ENCODE measurements around the gene DDX6.
A peak's percentile ranks its signal among the peaks of the same experiment; 100 is the strongest.
"Not testable (repeated sequence)": the region's sequence is repeated elsewhere in the genome, so short reads cannot be mapped to it uniquely, and the experiment has no call there.

The DDX6 gene, protein sequence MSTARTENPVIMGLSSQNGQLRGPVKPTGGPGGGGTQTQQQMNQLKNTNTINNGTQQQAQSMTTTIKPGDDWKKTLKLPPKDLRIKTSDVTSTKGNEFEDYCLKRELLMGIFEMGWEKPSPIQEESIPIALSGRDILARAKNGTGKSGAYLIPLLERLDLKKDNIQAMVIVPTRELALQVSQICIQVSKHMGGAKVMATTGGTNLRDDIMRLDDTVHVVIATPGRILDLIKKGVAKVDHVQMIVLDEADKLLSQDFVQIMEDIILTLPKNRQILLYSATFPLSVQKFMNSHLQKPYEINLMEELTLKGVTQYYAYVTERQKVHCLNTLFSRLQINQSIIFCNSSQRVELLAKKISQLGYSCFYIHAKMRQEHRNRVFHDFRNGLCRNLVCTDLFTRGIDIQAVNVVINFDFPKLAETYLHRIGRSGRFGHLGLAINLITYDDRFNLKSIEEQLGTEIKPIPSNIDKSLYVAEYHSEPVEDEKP

GRCh38 chr11:118791111-118791960 is at the start of gene DDX6:
Gene DDX6 (minus strand): TSS chr11:118791164. CDS start chr11:118786251, 4,913 bp downstream.
- DNase-seq = peak; percentile 93

- DNase-seq = no peak
These were observed 48.1 kb upstream of the DDX6 start for GRCh38 chr11:118838905-118839553.

DNA sequence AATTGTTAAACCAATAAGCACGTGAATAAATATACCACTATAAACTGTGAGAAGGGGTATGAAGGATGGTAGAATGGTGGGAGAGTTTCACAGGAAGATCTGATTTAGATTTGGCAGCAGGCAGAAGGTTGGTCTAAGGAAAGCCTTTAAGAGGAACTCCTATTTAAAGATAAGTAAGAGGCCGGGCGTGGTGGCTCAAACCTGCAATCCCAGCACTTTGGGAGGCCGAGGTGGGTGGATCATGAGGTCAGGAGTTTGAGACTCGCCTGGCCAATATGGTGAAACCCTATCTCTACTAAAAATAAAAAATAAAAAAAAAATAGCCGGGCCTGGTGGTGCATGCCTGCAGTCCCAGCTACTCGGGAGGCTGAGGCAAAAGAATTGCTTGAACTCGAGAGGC is 46.9 kb upstream of the DDX6 start:
- DNase-seq = no peak

DNA sequence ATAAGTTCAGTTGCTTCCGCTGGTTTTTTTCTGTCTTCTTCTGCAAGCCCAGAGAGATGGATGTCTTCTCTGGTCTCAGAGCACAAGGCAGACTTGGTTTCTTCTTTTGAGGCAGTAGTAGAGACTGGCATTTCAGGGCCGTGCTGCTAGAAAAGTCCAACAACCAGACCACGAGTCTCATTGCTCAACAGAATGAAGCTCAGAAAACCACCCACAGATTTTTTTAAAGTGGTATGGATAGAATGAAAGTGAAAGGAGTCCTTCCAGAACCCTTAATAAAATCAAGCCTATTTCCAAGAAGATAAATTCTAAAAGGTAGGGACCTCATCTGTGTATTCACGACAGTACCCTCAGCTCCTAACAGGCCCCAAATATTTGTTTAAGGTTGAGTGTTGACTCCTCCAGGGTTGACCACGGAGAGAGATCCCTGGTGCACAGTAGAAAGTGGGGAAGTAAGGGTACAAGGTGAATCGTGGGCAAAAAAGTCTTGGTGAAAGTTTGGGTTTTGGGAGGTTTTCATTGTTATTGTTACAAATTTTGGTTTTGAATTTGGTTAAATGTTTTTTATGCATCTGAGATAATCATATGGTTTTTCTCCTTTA is 43.6 kb upstream of the DDX6 start:
- DNase-seq = no peak

DNA sequence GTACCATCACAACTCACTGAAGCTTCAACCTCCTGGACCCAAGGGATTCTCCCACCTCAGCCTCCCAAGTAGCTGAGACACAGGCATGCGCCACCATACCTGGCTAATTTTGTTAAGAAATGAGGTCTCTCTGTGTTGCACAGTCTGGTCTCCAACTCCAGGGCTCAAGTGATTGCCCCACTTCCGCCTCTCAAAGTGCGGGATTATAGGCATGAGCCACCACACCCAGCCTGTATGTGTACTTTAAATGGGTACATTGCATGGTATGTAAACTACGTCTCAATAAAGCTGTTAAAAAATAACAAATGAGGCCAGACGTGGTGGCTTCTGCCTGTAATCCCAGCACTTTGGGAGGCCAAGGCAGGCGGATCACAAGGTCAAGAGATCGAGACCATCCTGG is 36.2 kb upstream of the DDX6 start:
- DNase-seq = no peak

DNA sequence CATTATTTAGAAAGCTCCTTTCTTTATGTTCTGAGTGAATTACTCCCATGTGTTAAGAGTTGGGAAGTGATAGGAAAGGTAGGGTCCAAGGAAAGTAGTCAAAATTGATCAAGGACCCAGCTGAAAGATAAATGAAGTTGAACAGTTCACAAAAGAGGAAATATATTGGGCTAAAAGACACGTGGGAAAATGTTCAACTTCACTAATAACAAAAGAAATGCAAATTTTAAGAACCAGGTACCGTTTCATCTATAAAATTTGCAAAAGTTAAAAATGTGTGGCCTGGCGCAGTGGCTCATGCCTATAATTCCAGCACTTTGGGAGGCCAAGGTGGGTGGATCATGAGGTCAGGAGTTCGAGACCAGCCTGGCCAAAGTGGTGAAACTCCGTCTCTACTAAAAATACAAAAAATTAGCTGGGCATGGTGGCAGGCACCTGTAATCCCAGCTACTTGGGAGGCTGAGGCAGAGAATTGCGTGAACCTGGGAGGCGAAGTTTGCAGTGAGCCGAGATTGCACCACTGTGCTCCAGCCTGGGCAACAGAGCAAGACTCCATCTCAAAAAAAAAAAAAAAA is 32.1 kb upstream of the DDX6 start:
- not testable (repeated sequence) for DNase-seq

DNA sequence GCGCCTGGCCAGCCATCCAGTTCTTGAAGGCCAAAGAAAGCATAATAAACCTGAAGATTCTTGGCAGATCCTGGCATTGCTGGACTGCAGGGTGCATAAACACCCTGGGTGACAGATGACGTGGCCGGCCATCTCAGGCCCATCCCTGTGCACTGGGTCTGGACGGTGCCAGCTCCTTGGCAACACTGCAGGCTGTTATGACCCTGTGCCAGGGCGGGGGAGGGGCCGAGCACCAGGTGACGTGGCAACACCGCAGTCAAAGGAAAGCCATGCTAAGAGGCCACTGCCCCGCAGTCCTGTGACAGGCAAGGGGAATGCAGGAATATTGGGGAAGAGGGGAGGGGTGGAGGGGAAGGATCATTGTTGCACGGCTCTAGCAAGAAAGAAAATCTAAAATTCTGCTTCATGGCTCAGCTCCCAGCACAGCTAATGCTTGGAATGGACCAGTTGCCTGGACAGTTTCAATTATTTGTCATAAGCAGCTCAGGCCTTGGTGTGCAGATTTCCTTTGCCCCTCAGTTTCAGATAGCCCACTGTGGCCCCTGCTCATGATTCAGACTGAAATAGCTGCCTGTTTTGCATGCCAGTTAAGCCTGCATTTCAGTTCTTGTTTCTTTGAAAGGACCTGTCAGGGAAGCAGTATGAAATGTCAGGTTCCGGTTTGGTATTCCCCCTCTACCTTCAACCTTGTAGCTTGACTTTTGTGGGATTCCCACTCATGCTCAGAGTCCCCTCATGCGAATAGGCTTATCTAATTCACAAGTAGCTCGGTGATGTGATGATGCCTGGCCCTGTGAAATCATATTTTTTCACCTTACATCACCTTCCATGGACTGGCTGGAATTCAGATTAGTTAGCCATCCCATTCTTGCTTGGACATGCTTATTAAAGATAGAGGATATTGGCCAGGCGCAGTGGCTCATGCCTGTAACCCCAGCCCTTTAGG is 29.7 kb upstream of the DDX6 start:
- peak; percentile 42 for DNase-seq

DNA sequence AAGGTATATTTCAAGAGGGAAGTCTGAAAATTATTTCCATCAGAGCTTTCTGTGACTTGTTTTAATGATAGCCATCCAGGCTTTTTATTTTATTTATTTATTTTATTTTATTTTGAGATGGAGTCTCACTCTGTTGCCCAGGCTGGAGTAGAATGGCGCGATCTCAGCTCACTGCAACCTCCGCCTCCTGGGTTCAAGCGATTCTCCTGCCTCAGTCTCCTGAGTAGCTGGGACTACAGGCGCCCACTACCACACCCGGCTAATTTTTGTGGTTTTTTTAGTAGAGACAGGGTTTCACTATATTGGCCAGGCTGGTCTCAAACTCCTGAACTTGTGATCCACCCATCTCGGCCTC is 29.0 kb upstream of the DDX6 start:
- DNase-seq = not testable (repeated sequence)

- DNase-seq = no peak
These were observed 28.5 kb upstream of the DDX6 start for GRCh38 chr11:118819334-118820024.

- DNase-seq = no peak
These were observed 27.2 kb upstream of the DDX6 start for GRCh38 chr11:118818130-118818529.

GRCh38 chr11:118813551-118813950 is 22.6 kb upstream of the DDX6 start:
- no peak for DNase-seq

DNA sequence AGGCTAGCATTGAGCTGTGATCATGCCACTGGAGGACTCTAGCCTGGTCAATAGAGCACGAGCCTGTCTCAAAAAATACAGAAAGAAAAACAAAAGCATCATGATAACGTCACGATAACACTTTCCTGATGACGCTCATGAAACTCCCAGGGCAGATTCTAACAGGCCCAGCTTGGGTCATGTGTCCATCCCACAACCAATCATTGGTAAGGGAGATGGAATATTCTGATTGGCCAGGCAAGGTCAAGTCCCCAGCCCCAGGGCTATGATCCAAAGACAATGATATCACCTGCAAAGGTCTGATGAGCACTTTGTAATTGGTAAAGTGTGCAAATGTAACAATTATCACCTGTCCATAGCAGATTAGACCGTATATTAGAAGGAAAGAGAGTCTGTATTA is 21.5 kb upstream of the DDX6 start:
- no peak for DNase-seq

- DNase-seq = no peak
These were observed 17.1 kb upstream of the DDX6 start for GRCh38 chr11:118807800-118808778.

GRCh38 chr11:118806400-118806799 is 15.4 kb upstream of the DDX6 start:
- DNase-seq = no peak

DNA sequence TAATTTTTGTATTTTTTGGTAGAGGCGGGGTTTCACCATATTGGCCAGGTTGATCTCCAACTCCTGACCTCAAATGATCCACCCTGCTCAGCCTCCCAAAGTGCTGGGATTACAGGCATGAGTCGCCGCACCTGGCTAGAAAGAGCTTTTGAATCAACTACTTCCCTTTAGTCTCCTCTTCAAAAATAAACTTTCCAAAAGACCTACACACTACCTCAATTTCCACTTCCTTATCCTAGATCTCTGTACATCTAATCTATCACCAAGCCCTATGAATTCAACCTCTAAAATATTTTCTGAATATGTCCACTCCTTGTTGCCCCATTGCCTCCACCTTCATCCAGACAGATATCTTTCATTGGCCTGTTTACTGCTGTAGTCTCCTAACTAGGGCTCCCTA is 13.1 kb upstream of the DDX6 start:
- DNase-seq = no peak

DNA sequence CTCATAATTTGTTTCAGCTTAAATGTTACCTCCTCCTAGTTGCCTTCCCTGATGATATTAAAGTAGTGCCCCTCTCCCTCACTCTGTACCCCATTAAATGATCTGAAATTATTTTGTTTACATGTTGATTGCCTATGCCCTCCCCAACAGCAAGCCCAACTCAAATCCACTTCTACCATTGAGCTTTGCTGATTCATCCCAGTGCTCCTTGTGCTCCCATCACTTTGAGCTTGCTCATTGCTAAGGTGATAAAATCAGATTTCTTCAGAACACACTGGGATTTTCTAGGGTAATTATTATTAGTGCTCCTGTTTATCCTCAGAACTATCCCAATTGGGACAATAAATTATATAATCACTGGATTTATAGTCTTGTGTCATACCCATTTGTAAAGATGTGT is 8.4 kb upstream of the DDX6 start:
- no peak for DNase-seq

GRCh38 chr11:118797510-118797909 is 6.5 kb upstream of the DDX6 start:
- DNase-seq = no peak

DNA sequence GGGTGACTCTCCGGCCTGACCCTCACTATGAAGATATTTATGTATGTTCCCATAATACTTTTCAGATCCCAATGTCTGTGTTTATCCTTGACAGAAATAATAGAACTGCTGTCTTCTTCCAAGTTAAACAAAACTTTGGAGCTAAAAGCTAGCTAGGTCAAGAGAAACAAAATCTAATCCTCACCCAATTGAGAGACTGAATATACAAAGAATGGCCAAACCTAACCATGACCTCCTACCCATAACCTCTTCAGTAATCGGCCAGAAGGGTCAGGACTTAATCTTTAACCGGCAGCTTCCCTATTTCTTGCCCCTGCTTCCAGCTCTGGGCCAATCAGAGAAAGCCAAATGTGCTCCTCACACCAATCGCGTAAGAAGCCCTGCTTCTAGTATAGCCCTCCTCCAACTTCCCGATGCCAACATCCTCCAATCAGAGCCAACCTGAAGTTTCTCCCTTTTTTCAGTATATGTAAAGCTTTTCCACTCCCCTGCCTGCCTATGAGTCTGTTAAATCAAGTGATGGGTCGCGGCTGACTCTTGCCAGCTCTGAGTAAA is 1.7 kb upstream of the DDX6 start:
- peak; percentile 49 for DNase-seq

DNA sequence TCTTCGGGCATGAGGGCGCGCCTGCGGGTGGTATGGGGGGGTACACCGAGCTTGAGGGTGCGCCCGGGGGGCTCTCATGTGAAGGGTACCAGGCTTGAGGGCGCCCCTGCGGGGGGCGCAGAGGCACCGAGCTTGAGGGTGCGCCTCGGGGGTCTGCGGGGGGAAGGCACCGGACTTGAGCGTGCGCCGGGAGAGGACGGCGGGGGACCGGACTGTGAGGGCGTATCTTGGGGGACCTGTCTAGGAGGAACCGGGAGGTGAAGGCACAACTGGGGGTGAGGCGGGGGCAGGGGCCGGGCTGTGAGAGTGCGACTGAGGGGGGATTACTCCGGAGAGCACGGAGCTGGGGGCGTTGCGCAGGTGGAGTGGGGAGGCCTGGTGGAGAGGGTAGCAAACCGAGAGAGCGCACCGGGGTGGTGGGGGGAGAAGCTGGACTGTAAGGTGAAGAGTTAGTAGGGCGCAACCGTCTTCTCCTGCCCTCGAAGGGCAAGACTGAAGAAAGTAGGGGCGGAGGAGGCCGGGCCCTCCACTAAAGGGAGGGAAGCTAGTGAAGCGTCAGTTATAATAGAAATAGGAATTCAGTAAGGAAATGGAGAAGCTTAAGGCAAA is 1.1 kb upstream of the DDX6 start:
- peak; percentile 47 for DNase-seq

Data from activated CD4-positive, CD25-positive, alpha-beta regulatory T cell treated with anti-CD3 and anti-CD28 coated beads, Interleukin-2, amount 50 U/mL, for 72 hours (primary cell).